Measurements from ENCODE around the gene ZNF501. TPM values are rescaled to one million over a fixed set of nuclear protein-coding genes. Genes with fewer than 3 reads are reported as not detected.

Gene ZNF501
- total and polyA plus RNA-seq, 2 of the 13 experiments (the other 11 are each of a cell fraction or from before 2014, with no cell fraction given), result 2.4 to 2.8 TPM

DNA sequence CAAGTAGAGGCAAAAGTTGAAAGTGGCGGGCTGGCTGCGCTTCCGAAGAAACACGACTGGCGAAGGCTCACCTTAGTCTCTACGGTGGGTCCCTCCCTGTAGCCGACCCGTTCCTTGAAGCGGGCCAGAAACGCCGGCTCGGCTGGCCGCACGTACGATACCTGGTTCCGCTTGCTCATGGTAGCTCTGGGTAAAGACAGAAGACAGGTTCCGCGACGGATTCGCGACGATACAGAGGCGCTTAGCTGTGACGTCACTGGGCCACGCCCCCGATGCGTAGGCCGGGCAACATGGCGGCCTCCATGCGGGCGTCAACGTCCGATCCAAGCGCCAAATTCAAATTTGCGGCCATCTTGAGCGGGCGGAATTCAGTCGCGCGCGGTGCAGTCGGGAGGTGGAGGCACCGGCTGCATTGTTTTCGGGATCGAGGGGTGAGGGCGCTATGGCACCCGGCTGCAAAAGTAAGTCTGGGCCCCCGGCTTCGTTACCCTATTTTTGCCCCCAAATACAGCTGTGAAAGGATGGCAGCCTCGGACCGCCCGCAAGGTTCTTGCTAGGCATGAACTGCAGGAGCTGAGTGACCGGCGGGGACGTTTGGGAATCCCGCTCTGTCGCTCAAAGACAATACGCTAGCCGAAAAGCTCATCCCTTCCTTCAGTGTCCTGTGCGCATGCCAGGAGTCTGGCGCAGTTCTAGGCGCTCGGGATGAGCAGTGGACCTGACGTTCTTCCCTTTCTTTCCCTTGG, 32.2 kb downstream of the ZNF501 start, which contains the start of the genes KIAA1143 and KIF15 (continued):
- TF ChIP-seq, protein P1, sequence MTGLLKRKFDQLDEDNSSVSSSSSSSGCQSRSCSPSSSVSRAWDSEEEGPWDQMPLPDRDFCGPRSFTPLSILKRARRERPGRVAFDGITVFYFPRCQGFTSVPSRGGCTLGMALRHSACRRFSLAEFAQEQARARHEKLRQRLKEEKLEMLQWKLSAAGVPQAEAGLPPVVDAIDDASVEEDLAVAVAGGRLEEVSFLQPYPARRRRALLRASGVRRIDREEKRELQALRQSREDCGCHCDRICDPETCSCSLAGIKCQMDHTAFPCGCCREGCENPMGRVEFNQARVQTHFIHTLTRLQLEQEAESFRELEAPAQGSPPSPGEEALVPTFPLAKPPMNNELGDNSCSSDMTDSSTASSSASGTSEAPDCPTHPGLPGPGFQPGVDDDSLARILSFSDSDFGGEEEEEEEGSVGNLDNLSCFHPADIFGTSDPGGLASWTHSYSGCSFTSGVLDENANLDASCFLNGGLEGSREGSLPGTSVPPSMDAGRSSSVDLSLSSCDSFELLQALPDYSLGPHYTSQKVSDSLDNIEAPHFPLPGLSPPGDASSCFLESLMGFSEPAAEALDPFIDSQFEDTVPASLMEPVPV (CRISPR knock-in tag; IDR thresholded peaks at IDR 0.05), result peak; percentile 85
- TF ChIP-seq, protein P2, sequence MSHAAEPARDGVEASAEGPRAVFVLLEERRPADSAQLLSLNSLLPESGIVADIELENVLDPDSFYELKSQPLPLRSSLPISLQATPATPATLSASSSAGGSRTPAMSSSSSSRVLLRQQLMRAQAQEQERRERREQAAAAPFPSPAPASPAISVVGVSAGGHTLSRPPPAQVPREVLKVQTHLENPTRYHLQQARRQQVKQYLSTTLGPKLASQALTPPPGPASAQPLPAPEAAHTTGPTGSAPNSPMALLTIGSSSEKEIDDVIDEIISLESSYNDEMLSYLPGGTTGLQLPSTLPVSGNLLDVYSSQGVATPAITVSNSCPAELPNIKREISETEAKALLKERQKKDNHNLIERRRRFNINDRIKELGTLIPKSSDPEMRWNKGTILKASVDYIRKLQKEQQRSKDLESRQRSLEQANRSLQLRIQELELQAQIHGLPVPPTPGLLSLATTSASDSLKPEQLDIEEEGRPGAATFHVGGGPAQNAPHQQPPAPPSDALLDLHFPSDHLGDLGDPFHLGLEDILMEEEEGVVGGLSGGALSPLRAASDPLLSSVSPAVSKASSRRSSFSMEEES (CRISPR knock-in tag; IDR thresholded peaks at IDR 0.05), result peak; percentile 47; the same call in 1 of the 2 replicates
- TF ChIP-seq ZSCAN30 (CRISPR knock-in tag; IDR thresholded peaks at IDR 0.05) (no peak), SRY (CRISPR knock-in tag; IDR thresholded peaks at IDR 0.05) (0 out of 2 replicates have a peak, but pooled peaks have one; percentile 63), SAP130 (CRISPR knock-in tag; IDR thresholded peaks at IDR 0.05; ENCODE audit: low read depth) (peak; percentile 100), ZNF225 (CRISPR knock-in tag; IDR thresholded peaks at IDR 0.05) (no peak), MED1 (CRISPR knock-in tag; IDR thresholded peaks at IDR 0.05) (peak; percentile 76), ZNF816 (CRISPR knock-in tag; IDR thresholded peaks at IDR 0.05; ENCODE audit: borderline replicate concordance) (peak; percentile 66; the same call in 1 of the 2 replicates), TMF1 (CRISPR knock-in tag; IDR thresholded peaks at IDR 0.05; ENCODE audit: low read depth) (peak; percentile 95), ZNF660 (CRISPR knock-in tag; IDR thresholded peaks at IDR 0.05; ENCODE audit: borderline replicate concordance, low read depth) (no peak), ZFYVE20 (CRISPR knock-in tag; IDR thresholded peaks at IDR 0.05; ENCODE audit: borderline replicate concordance, low read depth) (0 out of 2 replicates have a peak, but pooled peaks have one; percentile 34), ZNF143 (CRISPR knock-in tag; IDR thresholded peaks at IDR 0.05) (peak; percentile 80), NR3C1 (CRISPR knock-in tag; IDR thresholded peaks at IDR 0.05) (no peak), ZNF333 (CRISPR knock-in tag; IDR thresholded peaks at IDR 0.05; ENCODE audit: borderline replicate concordance) (0 out of 2 replicates have a peak, but pooled peaks have one; percentile 26), ZNF501 (CRISPR knock-in tag; IDR thresholded peaks at IDR 0.05) (peak; percentile 98), BRCA1 (CRISPR knock-in tag; IDR thresholded peaks at IDR 0.05) (no peak), NFE2 (CRISPR knock-in tag; IDR thresholded peaks at IDR 0.05) (no peak)
- TF ChIP-seq, protein P3, sequence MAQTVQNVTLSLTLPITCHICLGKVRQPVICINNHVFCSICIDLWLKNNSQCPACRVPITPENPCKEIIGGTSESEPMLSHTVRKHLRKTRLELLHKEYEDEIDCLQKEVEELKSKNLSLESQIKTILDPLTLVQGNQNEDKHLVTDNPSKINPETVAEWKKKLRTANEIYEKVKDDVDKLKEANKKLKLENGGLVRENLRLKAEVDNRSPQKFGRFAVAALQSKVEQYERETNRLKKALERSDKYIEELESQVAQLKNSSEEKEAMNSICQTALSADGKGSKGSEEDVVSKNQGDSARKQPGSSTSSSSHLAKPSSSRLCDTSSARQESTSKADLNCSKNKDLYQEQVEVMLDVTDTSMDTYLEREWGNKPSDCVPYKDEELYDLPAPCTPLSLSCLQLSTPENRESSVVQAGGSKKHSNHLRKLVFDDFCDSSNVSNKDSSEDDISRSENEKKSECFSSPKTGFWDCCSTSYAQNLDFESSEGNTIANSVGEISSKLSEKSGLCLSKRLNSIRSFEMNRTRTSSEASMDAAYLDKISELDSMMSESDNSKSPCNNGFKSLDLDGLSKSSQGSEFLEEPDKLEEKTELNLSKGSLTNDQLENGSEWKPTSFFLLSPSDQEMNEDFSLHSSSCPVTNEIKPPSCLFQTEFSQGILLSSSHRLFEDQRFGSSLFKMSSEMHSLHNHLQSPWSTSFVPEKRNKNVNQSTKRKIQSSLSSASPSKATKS (CRISPR knock-in tag; IDR thresholded peaks at IDR 0.05), result no peak
- TF ChIP-seq, protein P4, sequence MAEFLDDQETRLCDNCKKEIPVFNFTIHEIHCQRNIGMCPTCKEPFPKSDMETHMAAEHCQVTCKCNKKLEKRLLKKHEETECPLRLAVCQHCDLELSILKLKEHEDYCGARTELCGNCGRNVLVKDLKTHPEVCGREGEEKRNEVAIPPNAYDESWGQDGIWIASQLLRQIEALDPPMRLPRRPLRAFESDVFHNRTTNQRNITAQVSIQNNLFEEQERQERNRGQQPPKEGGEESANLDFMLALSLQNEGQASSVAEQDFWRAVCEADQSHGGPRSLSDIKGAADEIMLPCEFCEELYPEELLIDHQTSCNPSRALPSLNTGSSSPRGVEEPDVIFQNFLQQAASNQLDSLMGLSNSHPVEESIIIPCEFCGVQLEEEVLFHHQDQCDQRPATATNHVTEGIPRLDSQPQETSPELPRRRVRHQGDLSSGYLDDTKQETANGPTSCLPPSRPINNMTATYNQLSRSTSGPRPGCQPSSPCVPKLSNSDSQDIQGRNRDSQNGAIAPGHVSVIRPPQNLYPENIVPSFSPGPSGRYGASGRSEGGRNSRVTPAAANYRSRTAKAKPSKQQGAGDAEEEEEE (CRISPR knock-in tag; IDR thresholded peaks at IDR 0.05; ENCODE audit: borderline replicate concordance), result no peak
- TF ChIP-seq, protein P5, sequence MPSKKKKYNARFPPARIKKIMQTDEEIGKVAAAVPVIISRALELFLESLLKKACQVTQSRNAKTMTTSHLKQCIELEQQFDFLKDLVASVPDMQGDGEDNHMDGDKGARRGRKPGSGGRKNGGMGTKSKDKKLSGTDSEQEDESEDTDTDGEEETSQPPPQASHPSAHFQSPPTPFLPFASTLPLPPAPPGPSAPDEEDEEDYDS (CRISPR knock-in tag; IDR thresholded peaks at IDR 0.05), result peak; percentile 46; the same call in 1 of the 2 replicates

Data from HepG2 (cell line).